Measurements from ENCODE around the gene THSD4. TPM values are rescaled to one million over a fixed set of nuclear protein-coding genes. Genes with fewer than 3 reads are reported as not detected.

THSD4 gene
- total and polyA plus RNA-seq, 9 of the 15 experiments (the other 6 are each of a cell fraction or from before 2014, with no cell fraction given) = 0.04 TPM; not detected in 5

DNA sequence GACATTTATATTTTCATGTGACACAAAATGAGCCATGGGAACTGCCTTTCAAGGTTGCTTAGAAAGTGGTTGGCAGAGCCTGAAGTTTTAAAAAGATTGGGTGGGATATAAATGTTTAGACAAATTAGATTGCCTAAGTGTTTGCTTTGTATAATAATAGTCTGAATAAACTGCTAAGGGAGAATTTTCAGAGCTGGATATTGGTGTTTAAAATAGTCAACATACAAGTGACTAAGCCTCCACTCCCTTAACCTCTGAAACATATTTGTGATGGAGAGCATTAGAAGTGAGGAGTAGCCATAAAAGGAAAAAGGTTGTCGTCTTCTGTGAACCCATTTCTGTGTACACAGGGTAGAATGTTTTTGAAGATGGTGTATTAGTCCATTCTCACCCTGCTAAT, 201.6 kb downstream of the THSD4 start:
- no peak for DNase-seq (ENCODE audit: extremely low read depth in 1 of 4, low spot score in 3 of 4)
- H3K9ac ChIP-seq (ENCODE audit: insufficient read depth in 1 of 2, low read depth in 2 of 2, low read length in 2 of 2) = no peak overlapping the region
- FAIRE-seq = no peak
- 0% methylated on average over 1 of the region's 1 CpG for WGBS (ENCODE audit: insufficient coverage, low coverage, missing lambda C conversion rate)
- no peak overlapping the region for H3K27ac ChIP-seq (ENCODE audit: extremely low read depth, low read depth, low read length)
- no peak overlapping the region for H3K4me3 ChIP-seq
- no peaks in the 10 kb centered on the region for H4K20me1 ChIP-seq (replicated peaks; ENCODE audit: control insufficient read depth, insufficient read depth, low read length)
- no TSS peak for BruUV-seq (replicated peaks)
- TF ChIP-seq ARID3B (CRISPR knock-in tag; IDR thresholded peaks at IDR 0.05; ENCODE audit: borderline replicate concordance) (no peak), GTF2E2 (tag; IDR thresholded peaks at IDR 0.05) (no peak), ZNF133 (CRISPR knock-in tag; IDR thresholded peaks at IDR 0.05) (no peak), ESRRA (IDR thresholded peaks at IDR 0.05; ENCODE audit: borderline replicate concordance, low read depth) (no peak), ZFX (CRISPR knock-in tag; IDR thresholded peaks at IDR 0.05) (no peak), HMGXB4 (CRISPR knock-in tag; IDR thresholded peaks at IDR 0.05) (no peak), HCFC1 (IDR thresholded peaks at IDR 0.05; ENCODE audit: low read depth, low read length) (no peak), ZNF699 (CRISPR knock-in tag; IDR thresholded peaks at IDR 0.05; ENCODE audit: insufficient replicate concordance) (no peak), RNF2 (IDR thresholded peaks at IDR 0.05) (no peak), TEAD2 (tag; IDR thresholded peaks at IDR 0.05) (no peak), C11orf30 (IDR thresholded peaks at IDR 0.05; ENCODE audit: low read depth) (no peak), SETDB1 (IDR thresholded peaks at IDR 0.05; ENCODE audit: low read length) (no peak), FOXM1 (IDR thresholded peaks at IDR 0.05; ENCODE audit: low read depth) (no peak), FOXM1 (CRISPR knock-in tag; IDR thresholded peaks at IDR 0.05; ENCODE audit: low read depth) (no peak)
- TF ChIP-seq, protein P1, sequence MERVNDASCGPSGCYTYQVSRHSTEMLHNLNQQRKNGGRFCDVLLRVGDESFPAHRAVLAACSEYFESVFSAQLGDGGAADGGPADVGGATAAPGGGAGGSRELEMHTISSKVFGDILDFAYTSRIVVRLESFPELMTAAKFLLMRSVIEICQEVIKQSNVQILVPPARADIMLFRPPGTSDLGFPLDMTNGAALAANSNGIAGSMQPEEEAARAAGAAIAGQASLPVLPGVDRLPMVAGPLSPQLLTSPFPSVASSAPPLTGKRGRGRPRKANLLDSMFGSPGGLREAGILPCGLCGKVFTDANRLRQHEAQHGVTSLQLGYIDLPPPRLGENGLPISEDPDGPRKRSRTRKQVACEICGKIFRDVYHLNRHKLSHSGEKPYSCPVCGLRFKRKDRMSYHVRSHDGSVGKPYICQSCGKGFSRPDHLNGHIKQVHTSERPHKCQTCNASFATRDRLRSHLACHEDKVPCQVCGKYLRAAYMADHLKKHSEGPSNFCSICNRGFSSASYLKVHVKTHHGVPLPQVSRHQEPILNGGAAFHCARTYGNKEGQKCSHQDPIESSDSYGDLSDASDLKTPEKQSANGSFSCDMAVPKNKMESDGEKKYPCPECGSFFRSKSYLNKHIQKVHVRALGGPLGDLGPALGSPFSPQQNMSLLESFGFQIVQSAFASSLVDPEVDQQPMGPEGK (CRISPR knock-in tag; IDR thresholded peaks at IDR 0.05; ENCODE audit: borderline replicate concordance) = no peak
- TF ChIP-seq, protein P2, sequence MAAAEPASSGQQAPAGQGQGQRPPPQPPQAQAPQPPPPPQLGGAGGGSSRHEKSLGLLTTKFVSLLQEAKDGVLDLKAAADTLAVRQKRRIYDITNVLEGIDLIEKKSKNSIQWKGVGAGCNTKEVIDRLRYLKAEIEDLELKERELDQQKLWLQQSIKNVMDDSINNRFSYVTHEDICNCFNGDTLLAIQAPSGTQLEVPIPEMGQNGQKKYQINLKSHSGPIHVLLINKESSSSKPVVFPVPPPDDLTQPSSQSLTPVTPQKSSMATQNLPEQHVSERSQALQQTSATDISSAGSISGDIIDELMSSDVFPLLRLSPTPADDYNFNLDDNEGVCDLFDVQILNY (CRISPR knock-in tag; IDR thresholded peaks at IDR 0.05) = no peak
- no peaks in the 10 kb centered on the region for H3K9me1 ChIP-seq (ENCODE audit: control insufficient read depth, insufficient read depth, low read length)
- in situ Hi-C loops (cut with MboI) = no loop called here
- H3K4me1 ChIP-seq (replicated peaks in 1 of 2; ENCODE audit: control insufficient read depth in 2 of 2, insufficient read depth in 2 of 2, low read length in 2 of 2) = no peaks in the 10 kb centered on the region
- ChIA-PET POLR2A (no interaction called here), CTCF (ENCODE audit: low intra/inter-chr PET ratio) (no interaction called here)
- H3K4me2 ChIP-seq (ENCODE audit: insufficient read depth, low read length) = no peak overlapping the region
- H3K9me3 ChIP-seq (replicated peaks; ENCODE audit: control insufficient read depth, insufficient read depth, low read depth, low read length) = no peaks in the 10 kb centered on the region
- no peaks in the 10 kb centered on the region for H3K27me3 ChIP-seq (ENCODE audit: control insufficient read depth in 2 of 2, insufficient read depth in 2 of 2, low read length in 2 of 2)
- intact Hi-C loops (cut with micrococcal nuclease) = no loop called here
- H3K36me3 ChIP-seq (ENCODE audit: control insufficient read depth, insufficient read depth, low read length) = no peaks in the 10 kb centered on the region
- no peak overlapping the region for H2AFZ ChIP-seq (ENCODE audit: low read depth, low read length)
- ATAC-seq = no peak
- H3K79me2 ChIP-seq (ENCODE audit: control insufficient read depth, insufficient read depth, low read length) = no peaks in the 10 kb centered on the region
